OCI-LY7 (cell line): Measurements from ENCODE around the gene MKRN3. TPM values are rescaled to one million over a fixed set of nuclear protein-coding genes. Genes with fewer than 3 reads are reported as not detected.

ENCODE experiments used
- BruUV-seq: library from RNA; stranded (reverse); fragments of 400-500 nt; replicated peaks from 2 replicates; lab custom pipeline; 2021; lab: Mats Ljungman, UMichigan
- CTCF ChIA-PET: fragments of 300-600 bp; sonication (Branson Sonifier 250); formaldehyde crosslinking; loops from one replicate; lab custom pipeline; 2022; ENCODE audit warnings: antibody characterized with exemption; ENCODE audit not compliant: unreplicated experiment; lab: Charles Lee
- POLR2A ChIA-PET: fragments of 300-600 bp; sonication (Branson Sonifier 250); formaldehyde crosslinking; loops from one replicate; lab custom pipeline; 2022; ENCODE audit warnings: antibody characterized with exemption; lab: Charles Lee
- DNase-seq: peaks from one replicate; pipeline ENCODE4 v3.0.0-alpha.2; 2015; ENCODE audit warnings: low spot score
- H2AFZ ChIP-seq: fragments of 200-600 bp; sonication (generic), shearing (Covaris generic); 2 replicates; pipeline ENCODE4 v1.6.1; 2014; ENCODE audit warnings: mild to moderate bottlenecking, antibody characterized with exemption, low read length, moderate library complexity
- H3K27ac ChIP-seq: fragments of 200-600 bp; sonication (generic); 2 replicates; pipeline ENCODE4 v1.5.1; 2014; ENCODE audit warnings: mixed run types, low read depth, mild to moderate bottlenecking, moderate library complexity, low read length, inconsistent platforms; ENCODE audit not compliant: poor library complexity, severe bottlenecking
- H3K36me3 ChIP-seq: fragments of 200-600 bp; sonication (generic); 2 replicates; pipeline ENCODE4 v1.6.1; 2014; ENCODE audit warnings: mild to moderate bottlenecking, antibody characterized with exemption, low read length, moderate library complexity, mixed read lengths; ENCODE audit not compliant: insufficient read depth
- H3K4me1 ChIP-seq: fragments of 200-600 bp; sonication (generic); 2 replicates; pipeline ENCODE4 v1.5.1; 2014; ENCODE audit warnings: mild to moderate bottlenecking, low read length; ENCODE audit not compliant: insufficient read depth, poor library complexity, severe bottlenecking
- H3K4me2 ChIP-seq: fragments of 200-600 bp; sonication (generic); 2 replicates; pipeline ENCODE4 v1.6.1; 2014; ENCODE audit warnings: mild to moderate bottlenecking, low read length
- H3K4me3 ChIP-seq: fragments of 200-600 bp; sonication (generic); 2 replicates; pipeline ENCODE4 v1.5.1; 2014; ENCODE audit warnings: mild to moderate bottlenecking, low read depth, low read length; ENCODE audit not compliant: poor library complexity, severe bottlenecking
- H3K79me2 ChIP-seq: fragments of 200-600 bp; sonication (generic); 2 replicates; pipeline ENCODE4 v1.6.1; 2016; ENCODE audit warnings: low read depth, mild to moderate bottlenecking, low read length, moderate library complexity, mixed read lengths; ENCODE audit not compliant: insufficient read depth
- H3K9me2 ChIP-seq: fragments of 200-600 bp; sonication (generic); 2 replicates; pipeline ENCODE4 v1.6.1; 2016; ENCODE audit warnings: mild to moderate bottlenecking, low read length, mixed read lengths; ENCODE audit not compliant: insufficient read depth
- H3K9me3 ChIP-seq: fragments of 200-600 bp; sonication (generic); 2 replicates; pipeline ENCODE4 v1.6.1; 2014; ENCODE audit warnings: mild to moderate bottlenecking, mixed run types, low read length, mixed read lengths
- H4K20me1 ChIP-seq: fragments of 200-600 bp; sonication (generic); 2 replicates; pipeline ENCODE4 v1.6.1; 2014; ENCODE audit warnings: mild to moderate bottlenecking, antibody characterized with exemption, low read length, moderate library complexity, mixed read lengths; ENCODE audit not compliant: insufficient read depth
- CTCF ChIP-seq: fragments of 200-600 bp; sonication (generic); conservative IDR thresholded peaks from 2 replicates; pipeline ENCODE4 v1.5.1; 2014; ENCODE audit warnings: mild to moderate bottlenecking, antibody characterized with exemption, low read length, moderate library complexity, mixed read lengths
- EZH2phosphoT487 ChIP-seq: fragments of 200-600 bp; sonication (generic); IDR thresholded peaks from 2 replicates; pipeline ENCODE4 v1.6.1; 2018; ENCODE audit warnings: low read depth, borderline replicate concordance, mild to moderate bottlenecking, mixed run types, antibody characterized with exemption, low read length, moderate library complexity, mixed read lengths
- intact Hi-C: fragments of 100-400 bp; cut with micrococcal nuclease; formaldehyde crosslinking; loops from one replicate; pipeline ENCODE4 v1.10.0; 2022; ENCODE audit not compliant: unreplicated experiment
- total RNA-seq, 2 experiments: library from RNA; depleted of rRNA in 1 of 2; stranded (reverse); fragments of >200 nt in 1 of 2; shearing (Covaris generic) in 1 of 2; gene quantifications; 2 replicates each; pipeline ENCODE4 v1.2.3, GENCODE V29; 2014 to 2022

MKRN3 gene
- total RNA-seq, 2 experiments from 2014 or later: not detected

- Histone ChIP-seq H2AFZ (no peak overlapping the region), H3K9me2 (no peaks in the 10 kb centered on the region), H3K79me2 (no peaks in the 10 kb centered on the region), H3K27ac (no peak overlapping the region), H3K9me3 (no peaks in the 10 kb centered on the region), H3K4me3 (no peak overlapping the region), H3K4me1 (no peaks in the 10 kb centered on the region), H4K20me1 (no peaks in the 10 kb centered on the region), H3K36me3 (no peaks in the 10 kb centered on the region), H3K4me2 (no peak overlapping the region)
- ChIA-PET CTCF (no interaction called here), POLR2A (interaction anchor here (0.6 kb wide), 1 partner anchor 324 kb away, joined by 9 read pairs; no protein-coding TSS in a partner anchor)
- no peak for TF ChIP-seq CTCF
- TF ChIP-seq EZH2phosphoT487: no peak
- BruUV-seq: no TSS peak
- intact Hi-C loops: no loop called here
- DNase-seq: no peak
Observed at GRCh38 chr15:23567921-23568320, 2.4 kb downstream of the MKRN3 start.

- no peaks in the 10 kb centered on the region for H3K4me1 ChIP-seq
- CTCF ChIA-PET: no interaction called here
- no peaks in the 10 kb centered on the region for H4K20me1 ChIP-seq
- no peak overlapping the region for H3K27ac ChIP-seq
- no peak overlapping the region for H2AFZ ChIP-seq
- no peaks in the 10 kb centered on the region for H3K9me3 ChIP-seq
- no peak overlapping the region for H3K4me2 ChIP-seq
- intact Hi-C loops: no loop called here
- POLR2A ChIA-PET: no interaction called here
- H3K79me2 ChIP-seq: no peaks in the 10 kb centered on the region
- no peaks in the 10 kb centered on the region for H3K9me2 ChIP-seq
- no peak for TF ChIP-seq EZH2phosphoT487
- no peak for TF ChIP-seq CTCF
- no peak for DNase-seq
- no TSS peak for BruUV-seq
- H3K36me3 ChIP-seq: no peaks in the 10 kb centered on the region
- no peak overlapping the region for H3K4me3 ChIP-seq
Observed at GRCh38 chr15:23569151-23569925, 3.9 kb downstream of the MKRN3 start.

- H4K20me1 ChIP-seq: no peaks in the 10 kb centered on the region
- no peak for TF ChIP-seq CTCF
- no peak for TF ChIP-seq EZH2phosphoT487
- ChIA-PET POLR2A (no interaction called here), CTCF (no interaction called here)
- no peak overlapping the region for H3K4me3 ChIP-seq
- H3K9me3 ChIP-seq: no peaks in the 10 kb centered on the region
- no peak overlapping the region for H3K4me2 ChIP-seq
- no peaks in the 10 kb centered on the region for H3K36me3 ChIP-seq
- H3K79me2 ChIP-seq: no peaks in the 10 kb centered on the region
- intact Hi-C loops: no loop called here
- no TSS peak for BruUV-seq
- no peak for DNase-seq
- H2AFZ ChIP-seq: no peak overlapping the region
- H3K27ac ChIP-seq: no peak overlapping the region
- H3K4me1 ChIP-seq: no peaks in the 10 kb centered on the region
- no peaks in the 10 kb centered on the region for H3K9me2 ChIP-seq
Observed at GRCh38 chr15:23570486-23570885, 5.0 kb downstream of the MKRN3 start.
